Spinal cord (tissue), 10 donors: ENCODE measurements around the gene CAMTA2. TPM values are rescaled to one million over a fixed set of nuclear protein-coding genes. Genes with fewer than 3 reads are reported as not detected.

ENCODE experiments used
- DNase-seq, 6 donors: peaks; one replicate each; pipeline versions ENCODE4 v3.0.0 to v3.0.0-alpha.2; 2013 to 2015; ENCODE audit warnings: low spot score in 6 of 6, low read depth in 4 of 6
- H3K27ac ChIP-seq: one replicate; pipeline ENCODE4 v1.5.1; 2013; ENCODE audit warnings: low read depth, low read length, control low read depth
- H3K27me3 ChIP-seq: one replicate; pipeline ENCODE4 v1.6.1; 2013; ENCODE audit warnings: low read length; ENCODE audit not compliant: control insufficient read depth, insufficient read depth
- H3K36me3 ChIP-seq: one replicate; pipeline ENCODE4 v1.6.1; 2013; ENCODE audit warnings: low read length; ENCODE audit not compliant: control insufficient read depth, insufficient read depth
- H3K4me1 ChIP-seq: one replicate; pipeline ENCODE4 v1.6.1; 2013; ENCODE audit warnings: low read length; ENCODE audit not compliant: control insufficient read depth, insufficient read depth
- H3K4me3 ChIP-seq: one replicate; pipeline ENCODE4 v1.5.1; 2013; ENCODE audit warnings: low read depth, low read length, control low read depth
- H3K9me3 ChIP-seq: one replicate; pipeline ENCODE4 v1.6.1; 2013; ENCODE audit warnings: low read length; ENCODE audit not compliant: control insufficient read depth, insufficient read depth
- WGBS: methylation state at CpG from one replicate; pipeline ENCODE4 v1.1.5; 2013; ENCODE audit warnings: missing lambda C conversion rate; ENCODE audit not compliant: insufficient coverage; 5-methylcytosine and 5-hydroxymethylcytosine counted together
- polyA plus RNA-seq, 2 donors: library from polyadenylated mRNA; unstranded; fragments of 120-200 nt; gene quantifications; one replicate each; pipeline ENCODE4 v1.2.1, GENCODE V29; 2013; ENCODE audit not compliant: insufficient read length in 2 of 2
- total RNA-seq, 2 donors: library from RNA; depleted of rRNA in 1 of 2; stranded (reverse); fragments of 120-200 nt in 1 of 2; fragments of >200 nt in 1 of 2; gene quantifications; one replicate each; pipeline versions ENCODE4 v1.2.3 to v1.2.4, GENCODE V29; 2013 to 2014
- donor health status: healthy.

CAMTA2 gene
- total and polyA plus RNA-seq, 4 donors, result 12.6 to 96.1 (median 52.3) TPM

- no peak for DNase-seq
- H3K27me3 ChIP-seq, result no peaks in the 10 kb centered on the region
- WGBS, result 93% methylated on average over 20 of the region's 20 CpGs
- peaks cover 76% of the 10 kb centered on the region for H3K36me3 ChIP-seq
- H3K9me3 ChIP-seq, result no peaks in the 10 kb centered on the region
- H3K4me1 ChIP-seq, result peaks cover 23% of the 10 kb centered on the region
- no peak overlapping the region for H3K27ac ChIP-seq
- H3K4me3 ChIP-seq, result no peak overlapping the region
These were observed 14.8 kb upstream of the CAMTA2 start for GRCh38 chr17:5002121-5002788.

DNA sequence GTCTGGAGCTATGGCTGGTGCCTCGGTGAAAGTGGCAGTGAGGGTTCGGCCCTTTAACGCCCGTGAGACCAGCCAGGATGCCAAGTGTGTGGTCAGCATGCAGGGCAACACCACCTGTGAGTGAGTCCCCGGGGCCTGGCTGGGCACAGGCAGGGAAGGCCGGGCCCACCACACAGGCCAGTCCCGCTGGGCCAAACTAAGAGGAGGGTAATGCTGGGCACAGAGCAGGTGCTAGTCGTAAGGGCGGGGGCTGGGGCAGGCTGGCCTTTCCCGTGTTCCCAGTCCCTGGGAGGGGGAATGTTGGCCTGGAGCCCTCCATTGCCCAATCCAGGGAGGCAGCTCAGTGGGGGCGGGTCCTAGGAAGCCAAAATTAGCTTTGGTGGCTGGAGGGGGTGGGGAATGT, 12.8 kb upstream of the CAMTA2 start:
- DNase-seq, result no peak
- H3K27ac ChIP-seq, result no peak overlapping the region
- no peaks in the 10 kb centered on the region for H3K27me3 ChIP-seq
- H3K9me3 ChIP-seq, result no peaks in the 10 kb centered on the region
- H3K36me3 ChIP-seq, result peaks cover 57% of the 10 kb centered on the region
- no peak overlapping the region for H3K4me3 ChIP-seq
- peaks cover 30% of the 10 kb centered on the region for H3K4me1 ChIP-seq
- 82% methylated on average over 10 of the region's 11 CpGs for WGBS

- peaks cover 30% of the 10 kb centered on the region for H3K4me1 ChIP-seq
- no peaks in the 10 kb centered on the region for H3K27me3 ChIP-seq
- H3K36me3 ChIP-seq, result peaks cover 50% of the 10 kb centered on the region
- H3K27ac ChIP-seq, result no peak overlapping the region
- 81% methylated on average over 12 of the region's 12 CpGs for WGBS
- no peak for DNase-seq
- H3K4me3 ChIP-seq, result peak overlapping the region; percentile 66
- no peaks in the 10 kb centered on the region for H3K9me3 ChIP-seq
These were observed 12.1 kb upstream of the CAMTA2 start for GRCh38 chr17:4999430-5000093.

- H3K4me3 ChIP-seq, result peak overlapping the region; percentile 66
- WGBS, result 21% methylated on average over 11 of the region's 14 CpGs
- no peaks in the 10 kb centered on the region for H3K9me3 ChIP-seq
- no peaks in the 10 kb centered on the region for H3K27me3 ChIP-seq
- peak in 1 of 6 donors; percentile 15 for DNase-seq
- H3K36me3 ChIP-seq, result peaks cover 43% of the 10 kb centered on the region
- H3K27ac ChIP-seq, result no peak overlapping the region
- H3K4me1 ChIP-seq, result peaks cover 30% of the 10 kb centered on the region
These were observed 11.4 kb upstream of the CAMTA2 start for GRCh38 chr17:4998732-4999429.

- H3K36me3 ChIP-seq, result peaks cover 36% of the 10 kb centered on the region
- H3K9me3 ChIP-seq, result no peaks in the 10 kb centered on the region
- H3K4me1 ChIP-seq, result peaks cover 30% of the 10 kb centered on the region
- WGBS, result under 1% methylated on average over 55 of the region's 55 CpGs
- no peaks in the 10 kb centered on the region for H3K27me3 ChIP-seq
- peak overlapping the region; percentile 66 for H3K4me3 ChIP-seq
- peak in 1 of 6 donors; percentile 3 for DNase-seq
- H3K27ac ChIP-seq, result no peak overlapping the region
These were observed 10.7 kb upstream of the CAMTA2 start for GRCh38 chr17:4998027-4998731.

- Histone ChIP-seq H3K4me1 (peaks cover 30% of the 10 kb centered on the region), H3K4me3 (peak within 1 kb of the TSS; percentile 66), H3K27ac (peak within 1 kb of the TSS; percentile 90), H3K36me3 (peaks cover 29% of the 10 kb centered on the region), H3K9me3 (no peaks in the 10 kb centered on the region), H3K27me3 (no peaks in the 10 kb centered on the region)
- peak; percentile 82 to 97 (median 84) for DNase-seq
- WGBS, result under 1% methylated on average over 93 of the region's 93 CpGs
These were observed 10.0 kb upstream of the CAMTA2 start, which contains the start of the genes INCA1 and KIF1C for GRCh38 chr17:4997302-4998026. INCA1 (minus strand) TSS chr17:4997522; CDS start chr17:4994437, 3,085 bp downstream. KIF1C (plus strand) TSS chr17:4997950; CDS start chr17:5000247, 2,297 bp downstream.

GRCh38 chr17:4994081-4994595, 6.7 kb upstream of the CAMTA2 start:
- H3K27ac ChIP-seq, result no peak overlapping the region
- no peak overlapping the region for H3K4me3 ChIP-seq
- no CpG with 5 or more reads among the region's 6 CpGs for WGBS
- peaks cover 2% of the 10 kb centered on the region for H3K36me3 ChIP-seq
- no peak for DNase-seq
- no peaks in the 10 kb centered on the region for H3K27me3 ChIP-seq
- H3K9me3 ChIP-seq, result no peaks in the 10 kb centered on the region
- peaks cover 20% of the 10 kb centered on the region for H3K4me1 ChIP-seq

DNA sequence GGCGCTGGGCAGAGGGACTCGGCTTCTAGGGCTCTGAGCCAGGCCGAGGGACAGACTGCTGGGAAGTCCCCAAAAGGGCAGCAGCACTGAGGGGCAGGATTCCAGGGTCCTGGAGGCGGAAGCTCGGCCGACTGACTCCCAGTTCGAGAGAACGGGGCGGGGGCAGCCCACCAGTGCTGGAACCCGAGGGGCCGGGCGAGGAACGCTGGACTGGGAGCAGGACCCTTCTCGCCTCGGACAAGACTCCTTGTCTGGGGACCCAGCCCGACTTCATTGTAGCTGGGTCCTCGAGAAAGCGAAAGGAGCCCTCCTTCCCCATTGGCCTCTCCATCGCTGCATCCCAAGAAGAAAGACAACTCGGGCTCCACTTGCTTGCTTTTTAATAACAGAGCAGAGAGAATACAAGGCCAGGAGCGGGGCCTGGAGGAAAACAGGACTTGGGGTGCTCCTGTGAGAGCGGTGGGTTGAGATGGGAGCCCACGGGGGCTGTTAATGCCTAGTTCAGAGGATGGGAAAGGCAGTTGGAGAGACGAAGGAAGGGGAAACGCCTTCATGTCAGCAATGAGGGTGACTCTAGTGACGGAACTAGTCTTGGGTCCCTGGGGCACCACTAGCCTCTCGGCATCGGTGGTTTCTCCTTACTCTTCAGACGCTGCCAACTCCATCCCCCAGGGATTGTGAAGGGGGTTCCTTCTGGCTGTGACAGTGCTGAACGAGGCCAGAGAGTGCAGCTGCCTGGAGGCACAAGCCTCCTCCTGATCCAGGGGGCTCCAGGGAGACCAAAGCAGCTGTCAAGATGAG, 492 bp upstream of the CAMTA2 start:
- H3K4me3 ChIP-seq, result peak overlapping the region; percentile 85
- no peaks in the 10 kb centered on the region for H3K9me3 ChIP-seq
- WGBS, result 5% methylated on average over 26 of the region's 30 CpGs
- no peaks in the 10 kb centered on the region for H3K27me3 ChIP-seq
- peaks cover 34% of the 10 kb centered on the region for H3K4me1 ChIP-seq
- peak in 2 of 6 donors; percentile 45 to 62 for DNase-seq
- H3K27ac ChIP-seq, result peak overlapping the region; percentile 89
- peaks cover 12% of the 10 kb centered on the region for H3K36me3 ChIP-seq
